ENCODE measurements around the gene TAOK2. TPM values are rescaled to one million over a fixed set of nuclear protein-coding genes. Genes with fewer than 3 reads are reported as not detected.

The TAOK2 gene
- total and polyA plus RNA-seq, 2 of the 13 experiments (the other 11 are each of a cell fraction or from before 2014, with no cell fraction given), result 17.4 to 43.2 TPM

- peak; percentile 77; the same call in 1 of the 2 replicates for TF ChIP-seq HMGXB3 (CRISPR knock-in tag; IDR thresholded peaks at IDR 0.05; ENCODE audit: borderline replicate concordance)
- TF ChIP-seq BRD4 (CRISPR knock-in tag; IDR thresholded peaks at IDR 0.05), result peak; percentile 67; the same call in 1 of the 2 replicates
- TF ChIP-seq ARNT2 (CRISPR knock-in tag; IDR thresholded peaks at IDR 0.05; ENCODE audit: low read depth), result no peak
- TF ChIP-seq ZNF263 (CRISPR knock-in tag; IDR thresholded peaks at IDR 0.05), result peak; percentile 67; the same call in 1 of the 2 replicates
- peak; percentile 48; the same call in 1 of the 2 replicates for TF ChIP-seq ZBTB20 (CRISPR knock-in tag; IDR thresholded peaks at IDR 0.05; ENCODE audit: borderline replicate concordance, low read depth)
- peak; percentile 80 for TF ChIP-seq SAFB2 (CRISPR knock-in tag; IDR thresholded peaks at IDR 0.05; ENCODE audit: borderline replicate concordance, low read depth)
- 0 out of 2 replicates have a peak, but pooled peaks have one; percentile 11 for TF ChIP-seq CBX5 (CRISPR knock-in tag; IDR thresholded peaks at IDR 0.05; ENCODE audit: borderline replicate concordance)
- TF ChIP-seq SRY (CRISPR knock-in tag; IDR thresholded peaks at IDR 0.05), result no peak
- peak; percentile 84; the same call in 1 of the 2 replicates for TF ChIP-seq NR0B2 (CRISPR knock-in tag; IDR thresholded peaks at IDR 0.05)
- TF ChIP-seq EEA1 (CRISPR knock-in tag; IDR thresholded peaks at IDR 0.05; ENCODE audit: borderline replicate concordance), result no peak; the same call in 1 of the 2 replicates
- TF ChIP-seq SIX1 (CRISPR knock-in tag; IDR thresholded peaks at IDR 0.05; ENCODE audit: borderline replicate concordance), result no peak
- 0 out of 2 replicates have a peak, but pooled peaks have one; percentile 12 for TF ChIP-seq NR2F2 (IDR thresholded peaks at IDR 0.05; ENCODE audit: borderline replicate concordance, low read depth)
- TF ChIP-seq TSC22D2 (CRISPR knock-in tag; IDR thresholded peaks at IDR 0.05; ENCODE audit: borderline replicate concordance), result peak; percentile 26; the same call in 1 of the 2 replicates
- TF ChIP-seq SIN3A (IDR thresholded peaks at IDR 0.05; ENCODE audit: borderline replicate concordance, low read depth, low read length), result peak; percentile 29; the same call in 1 of the 2 replicates
- peak; percentile 95 for TF ChIP-seq AGO2 (optimal IDR thresholded peaks at IDR 0.05; ENCODE audit: low read depth, low read length)
- peak; percentile 89; the same call in 1 of the 2 replicates for TF ChIP-seq ZNF709 (CRISPR knock-in tag; IDR thresholded peaks at IDR 0.05)
- TF ChIP-seq FOXA1 (IDR thresholded peaks at IDR 0.05), result no peak
- no peak for TF ChIP-seq FOXA1 (CRISPR knock-in tag; IDR thresholded peaks at IDR 0.05)
- no peak for TF ChIP-seq MYNN (CRISPR knock-in tag; IDR thresholded peaks at IDR 0.05; ENCODE audit: low read depth)
- TF ChIP-seq SATB2 (CRISPR knock-in tag; IDR thresholded peaks at IDR 0.05), result peak; percentile 87; the same call in 1 of the 2 replicates
- peak; percentile 37; the same call in 1 of the 2 replicates for TF ChIP-seq ZSCAN30 (CRISPR knock-in tag; IDR thresholded peaks at IDR 0.05)
- no peak for TF ChIP-seq ZBTB21 (CRISPR knock-in tag; IDR thresholded peaks at IDR 0.05)
- TF ChIP-seq ZNF207 (IDR thresholded peaks at IDR 0.05; ENCODE audit: borderline replicate concordance), result no peak
- peak; percentile 32; the same call in 1 of the 2 replicates for TF ChIP-seq CSRNP2 (CRISPR knock-in tag; conservative IDR thresholded peaks at IDR 0.05; ENCODE audit: low read depth)
- no peak for TF ChIP-seq SP5 (CRISPR knock-in tag; IDR thresholded peaks at IDR 0.05; ENCODE audit: borderline replicate concordance, low read depth)
Measured at GRCh38 chr16:29995324-29995910, 21.7 kb downstream of the TAOK2 start, which contains the start of gene HIRIP3 (continued).

Measured in HepG2 (cell line).